GM18868 (cell line): ENCODE results near the gene FAHD1.

Source experiments
- ATAC-seq: cut with Tn5 transposase; IDR thresholded peaks from one replicate; pipeline ENCODE4 v1.9.1; 2021; ENCODE audit warnings: mild to moderate bottlenecking, moderate library complexity; ENCODE audit not compliant: unreplicated experiment

The FAHD1 gene

DNA sequence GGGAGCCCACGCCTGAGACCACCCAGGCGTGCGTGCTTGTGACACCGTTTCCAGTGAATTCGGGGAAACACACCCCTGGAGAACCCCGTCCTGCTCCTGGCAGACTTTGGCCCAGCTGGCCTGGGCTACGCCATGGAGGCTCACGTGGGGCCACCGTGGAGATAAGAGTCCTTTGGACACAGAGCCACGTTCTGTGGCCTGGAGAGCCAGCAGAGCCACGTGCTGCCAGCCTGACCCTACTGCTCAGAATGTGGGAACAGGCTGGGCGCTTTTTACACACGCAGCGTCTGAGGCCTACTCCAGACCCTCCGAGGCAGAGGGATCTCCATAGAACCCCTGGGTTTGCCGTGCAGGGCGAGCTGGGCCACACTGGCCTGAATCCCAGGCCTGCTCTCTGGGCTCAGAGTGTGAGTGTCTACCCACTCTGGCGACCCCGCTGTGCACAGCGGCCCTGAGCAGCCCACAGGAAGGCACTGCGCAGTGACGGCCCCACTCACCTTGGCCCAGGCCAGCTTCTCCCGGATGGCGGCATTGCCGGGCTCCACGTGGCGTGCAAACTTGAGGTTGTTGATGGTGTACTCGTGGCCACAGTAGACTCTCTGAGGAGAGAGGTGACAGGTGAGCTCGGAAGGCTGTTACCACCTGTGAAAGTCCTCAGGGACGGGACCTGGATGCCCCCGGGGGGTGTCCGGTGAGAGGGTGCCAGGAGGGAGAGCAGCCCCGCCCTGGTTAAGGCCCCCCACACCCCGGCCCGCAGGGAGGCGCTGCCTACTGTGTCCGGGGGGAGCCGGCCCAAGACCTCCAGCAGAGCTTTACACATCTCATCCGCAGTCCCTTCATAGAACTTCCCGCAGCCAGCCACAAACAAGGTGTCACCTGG lies 10.4 kb upstream of the FAHD1 start:
- ATAC-seq = no peak

DNA sequence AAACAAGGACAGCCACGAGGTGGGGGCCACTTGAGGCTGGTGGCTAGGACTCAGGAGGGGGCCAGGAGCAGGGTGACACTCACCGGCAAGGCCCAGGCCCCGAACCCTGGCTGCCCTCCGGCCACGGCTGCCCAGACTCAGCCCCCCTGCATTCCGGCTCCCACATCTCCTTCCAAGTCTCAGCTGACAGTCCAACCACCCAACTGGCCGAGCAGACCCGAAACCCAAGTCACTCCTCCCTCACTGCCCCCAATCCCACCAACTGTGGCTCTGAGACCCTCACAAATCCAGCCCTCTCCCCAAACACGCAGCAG lies 9.8 kb upstream of the FAHD1 start:
- ATAC-seq = no peak

GRCh38 chr16:1817716-1818115 lies 9.3 kb upstream of the FAHD1 start:
- ATAC-seq = no peak

- no peak for ATAC-seq
Observed at GRCh38 chr16:1818204-1818872, 8.7 kb upstream of the FAHD1 start.

- no peak for ATAC-seq
Observed at GRCh38 chr16:1818873-1819525, 8.0 kb upstream of the FAHD1 start.

DNA sequence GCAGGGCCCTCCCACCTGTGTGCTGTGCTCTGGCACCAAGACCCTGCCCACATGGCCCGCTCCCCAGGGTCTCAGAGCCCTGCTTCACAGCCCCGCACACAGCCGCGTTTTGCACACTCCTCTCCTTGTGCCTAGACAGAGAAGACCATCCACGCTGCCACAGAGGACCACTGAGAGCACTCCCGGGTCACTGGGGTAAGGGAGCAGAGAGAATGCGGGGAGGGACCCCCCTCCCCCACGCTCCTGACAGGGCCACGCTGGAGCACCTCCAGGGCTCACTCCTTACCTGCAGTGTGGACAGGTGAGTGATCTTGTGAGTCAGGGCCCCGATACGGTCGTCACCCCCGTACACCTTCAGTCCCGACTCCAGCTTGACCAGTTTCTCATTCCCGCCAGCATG lies 7.4 kb upstream of the FAHD1 start:
- ATAC-seq = no peak

DNA sequence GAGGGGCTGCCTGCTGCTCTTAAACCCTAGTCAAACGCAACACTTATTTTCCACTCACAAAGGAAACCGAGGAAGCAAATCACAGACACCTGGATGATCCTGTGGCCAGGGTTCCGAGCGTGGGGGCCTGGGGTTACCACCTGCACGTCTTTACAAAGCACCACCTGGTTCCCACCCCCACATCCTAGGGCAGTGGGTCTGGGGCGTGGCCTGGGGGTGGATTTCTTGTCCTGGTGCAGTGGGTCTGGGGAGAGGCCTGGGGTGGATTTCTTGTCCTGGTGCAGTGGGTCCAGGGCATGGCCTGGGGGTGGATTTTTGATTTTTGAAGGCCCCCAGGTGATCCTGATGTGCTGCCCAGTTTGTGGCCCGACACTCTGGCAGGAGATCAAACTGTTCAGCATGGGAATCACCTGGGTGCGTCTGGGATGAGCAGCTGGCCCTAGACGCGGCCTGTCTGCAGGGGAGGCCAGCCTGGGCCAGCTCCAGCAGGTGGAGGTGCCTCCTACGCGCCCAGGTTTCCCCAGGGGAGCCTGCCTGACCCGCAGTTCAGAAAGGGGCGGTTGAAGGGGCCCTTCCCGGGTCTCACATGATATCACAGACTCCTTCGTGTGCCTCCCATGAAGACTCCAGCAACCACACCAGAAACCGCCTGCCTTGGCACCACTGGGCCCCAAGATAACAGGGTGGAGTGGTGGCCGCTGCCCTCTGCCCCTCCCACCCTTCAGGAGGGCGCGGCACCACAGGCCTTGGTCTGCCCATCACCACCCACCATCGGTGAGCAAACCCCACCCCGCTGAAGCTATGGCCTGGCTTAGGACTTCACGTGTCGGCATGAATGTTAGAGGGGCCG lies 6.7 kb upstream of the FAHD1 start:
- no peak for ATAC-seq

- ATAC-seq = no peak
Observed at GRCh38 chr16:1820946-1821290, 6.1 kb upstream of the FAHD1 start.

- no peak for ATAC-seq
Observed at GRCh38 chr16:1821861-1822611, 5.0 kb upstream of the FAHD1 start.

DNA sequence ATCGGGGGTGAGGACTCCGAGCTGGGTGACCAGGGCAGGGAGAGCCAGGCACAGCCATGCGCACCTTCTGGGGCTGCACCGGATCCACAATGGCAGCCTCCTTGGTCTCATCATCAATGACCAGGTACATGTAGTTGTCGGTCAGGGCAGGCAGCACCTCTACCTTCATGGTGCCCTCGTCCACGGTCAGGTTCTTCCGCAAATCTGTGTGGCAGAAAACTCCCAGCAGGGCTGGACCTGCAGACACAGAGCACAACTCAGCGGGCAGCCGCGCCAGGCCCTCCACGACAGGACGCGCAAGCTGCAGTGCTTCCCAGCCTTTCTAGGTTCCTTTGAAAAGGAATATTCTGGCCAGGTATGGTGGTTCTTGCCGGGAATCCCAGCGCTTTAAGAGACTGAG lies 4.2 kb upstream of the FAHD1 start:
- ATAC-seq = no peak

DNA sequence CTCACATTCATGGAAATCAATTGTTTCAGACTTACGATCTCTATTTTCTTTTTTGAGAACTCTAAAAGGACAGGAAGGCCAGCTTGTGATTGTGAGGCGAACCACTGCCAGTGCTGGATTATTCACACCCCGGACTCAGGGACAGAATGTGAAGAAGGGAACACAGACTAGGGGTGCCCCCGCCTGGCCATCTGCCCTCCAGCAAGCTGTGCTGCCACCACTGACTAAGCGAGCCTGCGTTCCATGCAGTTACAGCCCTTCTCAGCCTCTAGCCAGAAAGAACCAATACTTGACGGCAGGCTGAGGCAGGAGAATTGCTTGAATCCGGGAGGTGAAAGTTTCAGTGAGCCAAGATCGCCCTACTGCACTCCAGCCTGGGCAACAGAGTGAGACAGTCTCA lies 3.2 kb upstream of the FAHD1 start:
- ATAC-seq = no peak

- no peak for ATAC-seq
Observed at GRCh38 chr16:1825381-1825863, 1.6 kb upstream of the FAHD1 start.

- peak; percentile 55 for ATAC-seq
Observed at GRCh38 chr16:1825864-1826690, 929 bp upstream of the FAHD1 start.

DNA sequence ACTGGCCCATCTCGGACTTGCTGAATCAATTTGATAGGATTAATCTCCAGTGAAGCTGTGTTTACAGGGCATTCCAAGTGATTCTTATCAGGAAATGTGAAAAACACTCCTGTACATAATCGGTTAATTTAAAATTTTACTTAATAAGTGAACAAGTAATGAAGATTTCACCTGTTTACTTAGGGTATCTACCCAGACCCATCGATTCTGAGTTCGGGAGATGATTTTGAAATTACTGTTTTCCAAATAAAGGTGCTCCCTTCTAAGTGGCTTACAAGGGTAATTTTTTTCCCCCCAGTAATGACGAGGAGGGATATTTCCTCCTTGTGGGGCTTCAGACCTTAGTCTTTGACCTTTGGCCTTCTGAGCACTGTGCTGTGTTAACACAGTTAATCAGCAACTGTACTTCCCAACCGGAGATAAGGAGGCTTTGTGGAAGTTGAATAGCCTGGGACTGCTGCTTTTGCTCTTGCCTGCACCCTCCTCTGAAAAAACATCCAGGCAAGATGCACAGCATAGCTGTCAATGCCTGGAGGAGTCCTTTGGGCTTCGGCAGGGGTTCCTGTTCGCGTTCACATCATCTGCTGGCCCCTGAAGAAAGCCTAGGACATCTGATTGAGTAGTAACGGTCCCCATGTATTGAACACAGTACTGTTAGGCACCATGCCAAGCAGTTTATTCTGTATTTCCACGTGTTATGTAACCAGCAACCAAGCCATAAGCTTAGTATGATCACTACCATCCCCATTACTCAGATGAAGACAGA lies 1.8 kb downstream of the FAHD1 start:
- no peak for ATAC-seq

- no peak for ATAC-seq
Observed at GRCh38 chr16:1830213-1830612, 3.2 kb downstream of the FAHD1 start.

DNA sequence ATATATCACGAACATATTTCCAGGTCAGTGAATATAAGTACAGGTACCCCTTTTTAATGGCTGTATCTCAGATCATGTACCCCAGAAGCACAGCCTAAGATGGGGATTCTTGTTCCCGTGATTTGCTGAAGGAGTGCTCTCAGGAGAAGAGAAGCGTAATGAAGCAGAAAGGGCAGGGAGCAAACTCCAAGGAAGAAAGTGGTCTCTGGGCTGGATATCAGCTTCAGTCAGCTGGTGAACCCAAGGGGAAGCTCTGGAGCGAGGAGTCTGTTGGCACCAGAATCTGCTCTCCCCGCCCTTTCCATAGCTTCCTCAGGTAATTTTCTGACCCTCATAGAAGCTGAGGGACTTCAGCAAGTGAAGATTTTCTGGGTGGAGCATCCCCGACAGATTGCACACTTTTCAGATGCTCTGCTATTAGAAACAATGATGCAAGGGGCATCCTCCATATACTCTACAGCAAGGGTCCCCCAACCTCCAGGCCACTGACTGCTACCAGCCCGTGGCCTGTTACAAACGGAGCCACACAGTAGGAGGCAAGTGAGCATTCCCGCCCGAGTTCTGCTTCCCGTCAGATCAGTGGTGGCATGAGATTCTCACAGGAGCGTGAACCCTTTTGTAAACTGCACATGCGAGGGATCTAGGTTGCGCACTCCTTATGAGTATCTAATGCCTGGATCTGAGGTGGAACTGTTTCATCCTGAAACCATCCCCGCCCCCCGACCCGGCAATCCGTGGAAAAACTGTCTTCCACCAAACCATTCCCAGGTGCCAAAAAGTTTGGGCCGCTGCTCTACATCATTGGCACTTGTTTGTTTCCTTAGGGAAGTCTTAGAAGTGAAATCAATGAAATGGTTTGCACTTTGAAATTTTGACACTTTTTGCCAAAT lies 4.4 kb downstream of the FAHD1 start:
- ATAC-seq = no peak

DNA sequence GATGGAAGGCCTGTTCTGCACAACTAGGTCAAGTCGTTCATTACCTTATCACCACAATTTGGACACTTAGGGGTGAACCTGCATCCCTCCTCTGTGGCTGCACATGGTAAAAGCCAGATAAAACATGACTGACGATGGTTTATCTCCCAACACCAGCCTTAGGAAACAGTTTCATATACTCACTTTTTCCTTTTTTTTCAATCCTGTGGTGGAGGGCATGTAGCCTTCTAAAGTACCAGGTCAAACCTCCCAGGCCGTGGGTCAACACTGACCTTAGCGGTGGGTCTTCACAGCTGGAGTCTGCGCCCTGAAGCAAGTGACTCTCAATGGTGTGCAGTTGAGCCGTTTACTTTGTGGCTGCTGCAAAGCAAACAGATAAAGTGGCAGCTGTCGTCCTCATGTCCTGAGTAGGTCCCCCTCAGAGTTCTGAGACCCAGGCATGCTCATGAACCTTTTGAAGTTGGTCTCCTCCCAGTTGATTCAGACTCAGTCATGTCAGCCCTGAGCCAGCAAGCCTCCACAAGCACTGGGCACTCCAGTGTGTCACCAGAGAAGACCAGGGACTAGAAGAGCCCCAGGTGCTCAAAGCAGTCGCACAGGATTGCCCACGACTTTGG lies 5.9 kb downstream of the FAHD1 start:
- no peak for ATAC-seq
